Measurements from ENCODE around the gene XRN1.

XRN1 gene

GRCh38 chr3:142467768-142468167, 19.9 kb upstream of the XRN1 start:
- Histone ChIP-seq H3K9me2 (replicated peaks; ENCODE audit: low read depth, low read length) (no peaks in the 10 kb centered on the region), H3K4me1 (ENCODE audit: insufficient read depth, low read length, poor library complexity, severe bottlenecking) (no peaks in the 10 kb centered on the region), H2AFZ (ENCODE audit: low read length) (no peak overlapping the region), H3K4me3 (ENCODE audit: low read length, poor library complexity, severe bottlenecking) (no peak overlapping the region), H3K9ac (ENCODE audit: low read depth, low read length, poor library complexity, severe bottlenecking) (no peak overlapping the region), H4K20me1 (ENCODE audit: insufficient read depth, low read length, poor library complexity, severe bottlenecking) (no peaks in the 10 kb centered on the region), H3K36me3 (ENCODE audit: insufficient read depth, low read length) (no peaks in the 10 kb centered on the region), H3K9me3 (ENCODE audit: insufficient read depth, low read depth, low read length) (no peaks in the 10 kb centered on the region), H3K4me2 (ENCODE audit: low read depth, low read length, poor library complexity, severe bottlenecking) (no peak overlapping the region), H3K79me2 (ENCODE audit: insufficient read depth, low read length) (no peaks in the 10 kb centered on the region), H3K27me3 (ENCODE audit: insufficient read depth, low read length, poor library complexity, severe bottlenecking) (no peaks in the 10 kb centered on the region), H3F3A (ENCODE audit: low read depth) (no peaks in the 10 kb centered on the region)
- TF ChIP-seq EZH2phosphoT487 (IDR thresholded peaks at IDR 0.05; ENCODE audit: borderline replicate concordance) = no peak
- TF ChIP-seq, protein P1, sequence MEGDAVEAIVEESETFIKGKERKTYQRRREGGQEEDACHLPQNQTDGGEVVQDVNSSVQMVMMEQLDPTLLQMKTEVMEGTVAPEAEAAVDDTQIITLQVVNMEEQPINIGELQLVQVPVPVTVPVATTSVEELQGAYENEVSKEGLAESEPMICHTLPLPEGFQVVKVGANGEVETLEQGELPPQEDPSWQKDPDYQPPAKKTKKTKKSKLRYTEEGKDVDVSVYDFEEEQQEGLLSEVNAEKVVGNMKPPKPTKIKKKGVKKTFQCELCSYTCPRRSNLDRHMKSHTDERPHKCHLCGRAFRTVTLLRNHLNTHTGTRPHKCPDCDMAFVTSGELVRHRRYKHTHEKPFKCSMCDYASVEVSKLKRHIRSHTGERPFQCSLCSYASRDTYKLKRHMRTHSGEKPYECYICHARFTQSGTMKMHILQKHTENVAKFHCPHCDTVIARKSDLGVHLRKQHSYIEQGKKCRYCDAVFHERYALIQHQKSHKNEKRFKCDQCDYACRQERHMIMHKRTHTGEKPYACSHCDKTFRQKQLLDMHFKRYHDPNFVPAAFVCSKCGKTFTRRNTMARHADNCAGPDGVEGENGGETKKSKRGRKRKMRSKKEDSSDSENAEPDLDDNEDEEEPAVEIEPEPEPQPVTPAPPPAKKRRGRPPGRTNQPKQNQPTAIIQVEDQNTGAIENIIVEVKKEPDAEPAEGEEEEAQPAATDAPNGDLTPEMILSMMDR (conservative IDR thresholded peaks at IDR 0.05; ENCODE audit: low read length) = no peak

DNA sequence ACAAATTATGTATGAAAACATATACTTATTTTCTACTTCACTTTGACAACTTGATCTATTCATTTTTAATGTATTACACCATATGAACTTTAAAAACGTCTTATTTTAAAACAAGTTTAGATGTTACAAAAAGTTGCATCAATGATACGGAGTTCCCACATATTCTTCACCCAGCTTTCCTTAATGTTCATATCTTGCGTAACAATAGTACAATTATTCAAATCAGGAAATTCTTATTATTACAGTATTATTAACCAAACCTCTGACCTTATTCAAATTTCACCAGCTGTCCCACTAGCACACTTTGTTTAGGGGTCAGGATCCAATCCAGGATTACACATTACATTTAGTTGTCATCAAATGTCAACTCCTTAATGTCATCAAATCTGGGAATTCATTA, 12.9 kb upstream of the XRN1 start:
- H3K27me3 ChIP-seq (ENCODE audit: insufficient read depth, low read length, poor library complexity, severe bottlenecking) = no peaks in the 10 kb centered on the region
- no peak overlapping the region for H2AFZ ChIP-seq (ENCODE audit: low read length)
- no peaks in the 10 kb centered on the region for H3K4me1 ChIP-seq (ENCODE audit: insufficient read depth, low read length, poor library complexity, severe bottlenecking)
- H3K79me2 ChIP-seq (ENCODE audit: insufficient read depth, low read length) = no peaks in the 10 kb centered on the region
- peaks cover 11% of the 10 kb centered on the region; the same call in 1 of the 2 replicates for H3K36me3 ChIP-seq (ENCODE audit: insufficient read depth, low read length)
- no peaks in the 10 kb centered on the region for H3K9me3 ChIP-seq (ENCODE audit: insufficient read depth, low read depth, low read length)
- no peaks in the 10 kb centered on the region for H4K20me1 ChIP-seq (ENCODE audit: insufficient read depth, low read length, poor library complexity, severe bottlenecking)
- TF ChIP-seq EZH2phosphoT487 (IDR thresholded peaks at IDR 0.05; ENCODE audit: borderline replicate concordance) = no peak
- TF ChIP-seq, protein P1 (conservative IDR thresholded peaks at IDR 0.05; ENCODE audit: low read length) = no peak
- no peaks in the 10 kb centered on the region for H3K9me2 ChIP-seq (replicated peaks; ENCODE audit: low read depth, low read length)
- no peak overlapping the region for H3K4me2 ChIP-seq (ENCODE audit: low read depth, low read length, poor library complexity, severe bottlenecking)
- no peak overlapping the region for H3K9ac ChIP-seq (ENCODE audit: low read depth, low read length, poor library complexity, severe bottlenecking)
- H3F3A ChIP-seq (ENCODE audit: low read depth) = no peaks in the 10 kb centered on the region
- H3K4me3 ChIP-seq (ENCODE audit: low read length, poor library complexity, severe bottlenecking) = no peak overlapping the region

DNA sequence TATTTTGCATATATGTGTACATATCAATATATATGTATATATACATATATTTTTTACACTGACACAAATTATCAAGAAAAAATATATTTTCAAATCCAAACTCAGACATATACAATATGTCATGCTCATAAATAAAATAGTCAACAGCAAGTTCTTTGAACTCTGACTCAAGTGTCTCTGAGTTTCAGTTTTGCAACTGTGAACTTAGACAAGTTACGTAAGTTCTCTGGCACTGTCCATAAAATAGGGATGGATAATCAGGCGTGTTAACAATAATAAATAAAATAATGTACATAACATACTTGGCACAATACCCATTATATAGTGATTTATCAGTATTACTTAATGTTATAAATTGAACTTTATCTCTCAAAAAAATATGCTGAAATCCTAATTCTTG, 12.1 kb upstream of the XRN1 start:
- Histone ChIP-seq H3K79me2 (ENCODE audit: insufficient read depth, low read length) (no peaks in the 10 kb centered on the region), H3K36me3 (ENCODE audit: insufficient read depth, low read length) (peaks cover 11% of the 10 kb centered on the region; the same call in 1 of the 2 replicates), H2AFZ (ENCODE audit: low read length) (no peak overlapping the region), H4K20me1 (ENCODE audit: insufficient read depth, low read length, poor library complexity, severe bottlenecking) (no peaks in the 10 kb centered on the region), H3K9me3 (ENCODE audit: insufficient read depth, low read depth, low read length) (no peaks in the 10 kb centered on the region), H3K4me3 (ENCODE audit: low read length, poor library complexity, severe bottlenecking) (no peak overlapping the region), H3F3A (ENCODE audit: low read depth) (no peaks in the 10 kb centered on the region), H3K9me2 (replicated peaks; ENCODE audit: low read depth, low read length) (no peaks in the 10 kb centered on the region), H3K4me1 (ENCODE audit: insufficient read depth, low read length, poor library complexity, severe bottlenecking) (no peaks in the 10 kb centered on the region), H3K4me2 (ENCODE audit: low read depth, low read length, poor library complexity, severe bottlenecking) (no peak overlapping the region), H3K27me3 (ENCODE audit: insufficient read depth, low read length, poor library complexity, severe bottlenecking) (no peaks in the 10 kb centered on the region), H3K9ac (ENCODE audit: low read depth, low read length, poor library complexity, severe bottlenecking) (no peak overlapping the region)
- TF ChIP-seq, protein P1 (conservative IDR thresholded peaks at IDR 0.05; ENCODE audit: low read length) = no peak
- TF ChIP-seq EZH2phosphoT487 (IDR thresholded peaks at IDR 0.05; ENCODE audit: borderline replicate concordance) = no peak

Data from Loucy (cell line).